BJ (cell line): Measurements from ENCODE around the gene MAGOHB. TPM values are rescaled to one million over a fixed set of nuclear protein-coding genes. Genes with fewer than 3 reads are reported as not detected.
A peak's percentile ranks its signal among the peaks of the same experiment; 100 is the strongest.
"Not testable (repeated sequence)": the region's sequence is repeated elsewhere in the genome, so short reads cannot be mapped to it uniquely, and the experiment has no call there.

Experiments
- CTCF ChIA-PET: fragments of 350-600 bp; formaldehyde crosslinking; extraction: SDS; loops from one replicate; lab custom pipeline; 2021; ENCODE audit warnings: antibody characterized with exemption, inconsistent platforms; lab: Yijun Ruan, JAX
- POLR2A ChIA-PET: fragments of 300-600 bp; sonication (Branson Sonifier 250); formaldehyde crosslinking; extraction: SDS; loops from one replicate; lab custom pipeline; 2021; ENCODE audit warnings: antibody characterized with exemption; lab: Charles Lee
- DNase-seq: peaks from one replicate; pipeline ENCODE4 v3.0.0-alpha.2; 2011; ENCODE audit warnings: low read depth
- H3K27me3 ChIP-seq: 2 replicates; pipeline ENCODE4 v1.6.0; 2011; ENCODE audit warnings: low read length; ENCODE audit not compliant: control insufficient read depth, insufficient read depth
- H3K36me3 ChIP-seq: 2 replicates; pipeline ENCODE4 v1.5.1; 2011; ENCODE audit warnings: low read length; ENCODE audit not compliant: control insufficient read depth, insufficient read depth
- H3K4me3 ChIP-seq: 2 replicates; pipeline ENCODE4 v1.5.1; 2011; ENCODE audit warnings: low read depth, mild to moderate bottlenecking, control low read depth, low read length
- CTCF ChIP-seq: IDR thresholded peaks from 2 replicates; pipeline ENCODE4 v1.5.1; 2011; ENCODE audit warnings: low read depth, mild to moderate bottlenecking, control low read depth, inconsistent platforms, low read length, moderate library complexity; ENCODE audit not compliant: insufficient read depth
- polyA plus RNA-seq: library from polyadenylated mRNA; depleted of rRNA; stranded (reverse); fragments of >200 nt; gene quantifications from 2 replicates; pipeline ENCODE4 v1.2.3, GENCODE V29; 2011

MAGOHB gene
- polyA plus RNA-seq, 1 experiment: 10.0 TPM

GRCh38 chr12:10615532-10615931 lies 2.1 kb upstream of the MAGOHB start:
- ChIA-PET POLR2A (no interaction called here), CTCF (no interaction called here)
- Histone ChIP-seq H3K4me3 (no peak overlapping the region), H3K36me3 (peaks cover 1% of the 10 kb centered on the region; the same call in 1 of the 2 replicates), H3K27me3 (no peaks in the 10 kb centered on the region)
- DNase-seq: no peak
- TF ChIP-seq CTCF: no peak

- H3K27me3 ChIP-seq: no peaks in the 10 kb centered on the region
- no peak for DNase-seq
- POLR2A ChIA-PET: no interaction called here
- peaks cover 2% of the 10 kb centered on the region; the same call in 1 of the 2 replicates for H3K36me3 ChIP-seq
- H3K4me3 ChIP-seq: peak overlapping the region; percentile 65
- CTCF ChIA-PET: interaction anchor here (0.7 to 2.5 kb wide), 5 partner anchors 12 to 136 kb away, joined by 3 to 6 read pairs (median 4); no protein-coding TSS in a partner anchor
- no peak for TF ChIP-seq CTCF
Observed at GRCh38 chr12:10614056-10614370, 604 bp upstream of the MAGOHB start.

GRCh38 chr12:10612984-10613348 lies 443 bp downstream of the MAGOHB start:
- Histone ChIP-seq H3K4me3 (peak overlapping the region; percentile 65), H3K36me3 (peaks cover 4% of the 10 kb centered on the region; the same call in 1 of the 2 replicates), H3K27me3 (no peaks in the 10 kb centered on the region)
- no peak for TF ChIP-seq CTCF
- ChIA-PET CTCF (interaction anchor here (0.6 to 2.5 kb wide), 4 partner anchors 11 to 137 kb away, joined by 3 to 6 read pairs (median 4); no protein-coding TSS in a partner anchor), POLR2A (interaction anchor here (0.7 kb wide), 1 partner anchor 121 kb away, joined by 3 read pairs; no protein-coding TSS in a partner anchor)
- no peak for DNase-seq

- Histone ChIP-seq H3K4me3 (peak overlapping the region; percentile 65), H3K36me3 (peaks cover 4% of the 10 kb centered on the region; the same call in 1 of the 2 replicates), H3K27me3 (no peaks in the 10 kb centered on the region)
- ChIA-PET CTCF (interaction anchor here (0.9 to 1.5 kb wide), 2 partner anchors 60 to 111 kb away, joined by 3 read pairs; partner anchors contain the start of gene YBX3), POLR2A (no interaction called here)
- no peak for TF ChIP-seq CTCF
- no peak for DNase-seq
Observed at GRCh38 chr12:10612110-10612509, 1.3 kb downstream of the MAGOHB start.

GRCh38 chr12:10611258-10611657 lies 2.2 kb downstream of the MAGOHB start:
- CTCF ChIA-PET: interaction anchor here (0.8 to 1.5 kb wide), 2 partner anchors 61 to 374 kb away, joined by 3 read pairs; no protein-coding TSS in a partner anchor
- DNase-seq, H3K27me3 ChIP-seq, POLR2A ChIA-PET, H3K4me3 ChIP-seq, H3K36me3 ChIP-seq: not testable (repeated sequence)

GRCh38 chr12:10610188-10610587 lies 3.2 kb downstream of the MAGOHB start:
- TF ChIP-seq CTCF: no peak
- no peak overlapping the region for H3K4me3 ChIP-seq
- POLR2A ChIA-PET: no interaction called here
- CTCF ChIA-PET: no interaction called here
- DNase-seq: no peak
- H3K36me3 ChIP-seq: peaks cover 4% of the 10 kb centered on the region; the same call in 1 of the 2 replicates
- H3K27me3 ChIP-seq: no peaks in the 10 kb centered on the region
